DLD1 (cell line): ENCODE measurements around the gene FCAR.
"Not testable (repeated sequence)": the region's sequence is repeated elsewhere in the genome, so short reads cannot be mapped to it uniquely, and the experiment has no call there.

Experiments used
- in situ Hi-C: cut with HindIII; loops from 2 replicates; pipeline ENCODE4 v1.10.0; 2017; ENCODE audit warnings: low sequenced_read_pairs

FCAR gene

DNA sequence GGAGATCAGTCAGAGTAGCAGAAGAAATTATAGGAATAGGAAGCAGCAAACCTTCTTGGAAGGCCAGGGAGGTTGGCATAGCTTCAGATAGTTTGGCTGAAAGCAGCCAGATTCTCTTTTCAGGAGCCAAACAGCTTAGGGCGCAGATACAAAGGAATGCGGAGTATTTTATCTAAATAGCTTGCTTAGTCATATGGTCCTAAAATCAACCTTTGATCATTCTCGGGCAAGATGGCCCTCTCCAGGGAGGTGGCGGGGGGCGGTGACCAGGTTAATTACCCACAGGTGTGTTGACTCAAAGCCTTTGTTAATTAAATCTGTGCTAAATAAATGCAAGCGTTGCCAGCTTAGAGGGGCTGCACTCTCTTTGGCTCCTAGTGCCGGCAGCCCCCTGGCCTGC, 19.4 kb downstream of the FCAR start:
- in situ Hi-C loops = no loop called here

DNA sequence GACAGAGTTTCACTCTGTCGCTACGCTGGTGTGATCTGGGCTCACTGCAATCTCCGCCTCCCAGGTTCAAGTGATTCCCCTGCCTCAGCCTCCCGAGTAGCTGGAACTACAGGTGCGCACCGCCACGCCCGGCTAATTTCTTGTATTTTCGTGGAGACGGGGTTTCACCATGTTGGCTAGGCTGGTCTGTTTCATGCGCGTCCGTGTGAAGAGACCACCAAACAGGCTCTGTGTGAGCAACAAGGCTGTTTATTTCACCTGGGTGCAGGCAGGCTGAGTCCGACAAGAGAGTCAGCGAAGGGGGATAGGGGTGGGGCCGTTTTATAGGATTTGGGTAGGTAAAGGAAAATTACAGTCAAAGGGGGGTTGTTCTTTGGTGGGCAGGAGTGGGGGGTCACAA, 20.1 kb downstream of the FCAR start:
- in situ Hi-C loops = not testable (repeated sequence)

DNA sequence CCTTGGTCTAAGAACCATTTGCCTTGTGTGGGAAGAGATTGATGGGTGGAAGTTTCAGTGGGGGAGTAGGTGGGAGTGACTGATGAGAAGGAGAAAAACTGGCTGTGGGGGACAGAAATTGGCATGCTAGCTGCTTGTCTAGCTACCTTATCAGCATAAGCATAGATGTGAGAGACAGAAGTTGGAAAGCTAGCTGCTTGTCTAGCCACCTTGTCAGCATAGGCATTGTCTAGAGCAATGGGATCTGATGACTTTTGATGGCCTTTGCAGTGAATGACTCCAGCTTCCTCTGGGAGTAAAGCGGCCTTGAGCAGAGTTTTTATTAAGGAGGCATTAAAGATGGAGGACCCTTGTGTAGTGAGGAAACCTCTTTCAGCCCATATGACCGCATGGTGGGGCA, 22.0 kb downstream of the FCAR start:
- in situ Hi-C loops = no loop called here

DNA sequence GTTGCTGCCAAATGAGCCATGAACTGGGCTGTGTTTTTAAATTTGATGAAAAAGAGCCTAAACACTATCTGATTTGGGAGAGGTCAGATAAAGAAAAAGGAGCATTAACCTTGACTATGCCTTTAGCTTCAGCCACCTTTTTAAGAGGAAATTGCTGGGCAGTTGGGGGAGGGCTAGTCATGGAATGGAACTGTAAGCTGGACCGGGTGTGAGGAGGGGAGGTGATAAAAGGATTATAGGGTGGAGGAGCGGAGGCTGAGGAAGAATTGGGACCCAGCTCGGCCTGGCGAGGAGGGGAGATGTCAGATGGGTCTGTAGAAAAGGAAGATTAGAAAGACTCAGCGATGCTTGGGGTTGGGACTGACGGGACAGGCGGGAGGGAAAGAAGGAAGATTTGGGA, 24.6 kb downstream of the FCAR start:
- in situ Hi-C loops = not testable (repeated sequence)

DNA sequence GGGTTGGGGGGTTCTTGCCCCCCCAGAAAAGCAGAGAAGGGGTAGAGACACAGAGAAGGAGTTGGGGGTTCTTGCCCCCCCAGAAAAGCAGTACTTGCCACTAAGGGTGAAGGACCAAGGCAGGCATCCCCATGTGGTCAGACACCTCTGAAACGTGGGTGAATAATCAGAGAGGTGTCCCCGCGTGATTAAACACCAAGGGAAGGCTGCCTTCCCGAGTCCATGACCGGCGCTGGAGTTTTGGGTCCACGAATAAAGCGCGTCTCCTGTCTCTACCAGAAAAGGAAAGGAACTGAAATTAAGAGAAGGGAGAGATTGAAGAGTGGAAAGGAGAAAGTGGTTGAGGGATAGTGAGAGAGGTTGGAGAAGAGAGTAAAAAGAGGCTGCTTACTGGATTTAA, 25.6 kb downstream of the FCAR start:
- in situ Hi-C loops = not testable (repeated sequence)

GRCh38 chr19:54901153-54901552, 27.1 kb downstream of the FCAR start:
- in situ Hi-C loops = not testable (repeated sequence)

- in situ Hi-C loops = no loop called here
Measured at GRCh38 chr19:54902061-54902460, 28.0 kb downstream of the FCAR start.

DNA sequence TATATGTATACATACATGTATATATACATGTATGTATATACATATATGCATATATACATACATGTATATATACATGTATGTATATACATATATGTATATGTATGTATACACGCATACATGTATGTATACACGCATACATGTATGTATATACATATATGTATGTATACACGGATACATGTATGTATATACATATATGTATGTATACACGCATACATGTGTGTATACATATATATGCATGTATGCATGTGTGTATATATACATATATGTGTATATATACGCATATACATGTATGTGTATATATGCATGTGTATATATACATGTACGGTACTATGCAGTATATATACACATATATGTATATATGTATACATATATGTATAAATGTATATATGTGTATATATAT, 29.3 kb downstream of the FCAR start:
- in situ Hi-C loops = no loop called here

- in situ Hi-C loops = not testable (repeated sequence)
Measured at GRCh38 chr19:54904261-54904660, 30.2 kb downstream of the FCAR start.

DNA sequence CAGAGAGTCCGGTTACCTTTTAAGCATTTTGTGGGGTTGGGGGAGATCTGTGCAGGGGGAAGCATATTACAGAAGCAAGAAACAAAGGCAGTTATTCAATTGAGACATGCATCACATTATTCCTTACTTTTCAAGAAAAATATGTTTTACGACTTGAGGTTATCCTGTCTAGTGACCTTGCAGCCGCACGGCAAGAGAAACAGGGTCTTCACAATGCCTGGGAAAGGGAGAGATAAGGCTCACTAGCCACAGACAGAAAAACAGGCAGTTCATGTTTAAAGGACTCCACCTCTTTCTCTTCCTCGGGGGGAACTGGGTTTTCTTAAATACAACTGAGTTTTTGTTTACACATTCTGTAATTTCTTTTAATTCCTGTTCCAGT, 31.4 kb downstream of the FCAR start:
- in situ Hi-C loops = no loop called here

- in situ Hi-C loops = no loop called here
Measured at GRCh38 chr19:54905803-54906511, 31.9 kb downstream of the FCAR start, which contains the start of gene NCR1. NCR1 (plus strand) TSS chr19:54906148; CDS start chr19:54906188, 40 bp downstream.

GRCh38 chr19:54906819-54907218, 32.8 kb downstream of the FCAR start:
- in situ Hi-C loops = no loop called here

DNA sequence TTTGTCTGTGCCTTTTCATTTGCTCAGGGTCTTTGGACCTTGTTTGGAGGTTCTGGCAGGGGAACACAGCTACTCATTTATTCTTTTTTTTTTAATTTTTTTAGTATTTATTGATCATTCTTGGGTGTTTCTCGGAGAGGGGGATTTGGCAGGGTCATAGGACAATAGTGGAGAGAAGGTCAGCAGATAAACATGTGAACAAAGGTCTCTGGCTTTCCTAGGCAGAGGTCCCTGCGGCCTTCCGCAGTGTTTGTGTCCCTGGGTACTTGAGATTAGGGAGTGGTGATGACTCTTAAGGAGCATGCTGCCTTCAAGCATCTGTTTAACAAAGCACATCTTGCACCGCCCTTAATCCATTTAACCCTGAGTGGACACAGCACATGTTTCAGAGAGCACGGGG, 33.9 kb downstream of the FCAR start:
- in situ Hi-C loops = not testable (repeated sequence)

GRCh38 chr19:54916822-54917221, 42.8 kb downstream of the FCAR start:
- in situ Hi-C loops = no loop called here

- in situ Hi-C loops = no loop called here
Measured at GRCh38 chr19:54918499-54918898, 44.5 kb downstream of the FCAR start.

GRCh38 chr19:54919646-54920563, 45.9 kb downstream of the FCAR start:
- in situ Hi-C loops = not testable (repeated sequence)

GRCh38 chr19:54921082-54921481, 47.0 kb downstream of the FCAR start:
- in situ Hi-C loops = no loop called here

DNA sequence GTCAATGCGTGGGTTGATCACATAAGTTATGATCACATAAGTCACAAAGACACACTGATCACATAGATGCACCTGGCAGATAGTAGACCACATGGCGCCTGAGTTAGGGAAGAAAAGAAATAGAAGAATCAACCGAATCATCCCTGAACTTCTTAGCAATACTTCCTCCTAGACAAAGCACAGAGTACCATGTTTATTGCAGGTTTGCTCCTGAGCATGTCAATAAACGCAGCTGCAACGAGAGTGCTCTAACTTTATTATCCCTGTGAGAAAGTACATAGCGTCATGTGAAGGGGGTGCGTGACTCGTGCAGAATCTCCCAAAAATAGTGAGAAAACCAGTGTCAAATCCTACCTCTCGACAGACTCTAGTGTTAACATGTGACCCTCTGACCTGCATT, 49.2 kb downstream of the FCAR start:
- in situ Hi-C loops = no loop called here

- in situ Hi-C loops = no loop called here
Measured at GRCh38 chr19:54928299-54928698, 54.3 kb downstream of the FCAR start.

GRCh38 chr19:54937926-54938325, 63.9 kb downstream of the FCAR start:
- in situ Hi-C loops = no loop called here

DNA sequence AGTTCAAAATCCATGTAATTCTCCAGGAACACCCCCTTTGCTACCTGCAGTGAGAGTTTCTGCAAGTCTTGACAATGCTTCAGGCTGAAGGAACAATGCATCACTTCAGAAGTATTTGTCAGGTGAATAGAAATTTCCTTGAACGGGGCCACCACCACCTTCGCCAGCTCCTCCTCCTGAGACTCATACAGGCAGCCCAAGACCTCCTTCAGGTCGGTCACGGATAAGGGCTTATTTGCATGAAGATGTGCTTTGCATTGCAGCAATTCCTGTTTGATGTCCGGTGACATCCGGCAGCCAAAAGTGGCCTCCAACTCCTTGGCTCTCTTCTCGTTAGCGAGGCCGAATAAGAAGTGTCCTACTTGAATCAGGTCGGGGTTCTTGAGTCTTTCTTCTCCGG, 64.9 kb downstream of the FCAR start:
- in situ Hi-C loops = no loop called here

GRCh38 chr19:54939538-54939937, 65.5 kb downstream of the FCAR start:
- in situ Hi-C loops = not testable (repeated sequence)
